VCaP (cell line): ENCODE data around the gene ST7L.

Experiments
- H3K27ac ChIP-seq: fragments of 450-650 bp; 2 replicates; pipeline ENCODE4 v1.5.1; 2017
- TF ChIP-seq, protein P1 (sequence below): fragments of 450-650 bp; conservative IDR thresholded peaks from 2 replicates; pipeline ENCODE4 v1.5.1; 2017; ENCODE audit warnings: mild to moderate bottlenecking, moderate library complexity

The ST7L gene, protein sequence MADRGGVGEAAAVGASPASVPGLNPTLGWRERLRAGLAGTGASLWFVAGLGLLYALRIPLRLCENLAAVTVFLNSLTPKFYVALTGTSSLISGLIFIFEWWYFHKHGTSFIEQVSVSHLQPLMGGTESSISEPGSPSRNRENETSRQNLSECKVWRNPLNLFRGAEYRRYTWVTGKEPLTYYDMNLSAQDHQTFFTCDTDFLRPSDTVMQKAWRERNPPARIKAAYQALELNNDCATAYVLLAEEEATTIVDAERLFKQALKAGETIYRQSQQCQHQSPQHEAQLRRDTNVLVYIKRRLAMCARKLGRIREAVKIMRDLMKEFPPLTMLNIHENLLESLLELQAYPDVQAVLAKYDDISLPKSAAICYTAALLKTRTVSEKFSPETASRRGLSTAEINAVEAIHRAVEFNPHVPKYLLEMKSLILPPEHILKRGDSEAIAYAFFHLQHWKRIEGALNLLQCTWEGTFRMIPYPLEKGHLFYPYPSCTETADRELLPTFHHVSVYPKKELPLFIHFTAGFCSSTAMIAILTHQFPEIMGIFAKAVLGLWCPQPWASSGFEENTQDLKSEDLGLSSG

DNA sequence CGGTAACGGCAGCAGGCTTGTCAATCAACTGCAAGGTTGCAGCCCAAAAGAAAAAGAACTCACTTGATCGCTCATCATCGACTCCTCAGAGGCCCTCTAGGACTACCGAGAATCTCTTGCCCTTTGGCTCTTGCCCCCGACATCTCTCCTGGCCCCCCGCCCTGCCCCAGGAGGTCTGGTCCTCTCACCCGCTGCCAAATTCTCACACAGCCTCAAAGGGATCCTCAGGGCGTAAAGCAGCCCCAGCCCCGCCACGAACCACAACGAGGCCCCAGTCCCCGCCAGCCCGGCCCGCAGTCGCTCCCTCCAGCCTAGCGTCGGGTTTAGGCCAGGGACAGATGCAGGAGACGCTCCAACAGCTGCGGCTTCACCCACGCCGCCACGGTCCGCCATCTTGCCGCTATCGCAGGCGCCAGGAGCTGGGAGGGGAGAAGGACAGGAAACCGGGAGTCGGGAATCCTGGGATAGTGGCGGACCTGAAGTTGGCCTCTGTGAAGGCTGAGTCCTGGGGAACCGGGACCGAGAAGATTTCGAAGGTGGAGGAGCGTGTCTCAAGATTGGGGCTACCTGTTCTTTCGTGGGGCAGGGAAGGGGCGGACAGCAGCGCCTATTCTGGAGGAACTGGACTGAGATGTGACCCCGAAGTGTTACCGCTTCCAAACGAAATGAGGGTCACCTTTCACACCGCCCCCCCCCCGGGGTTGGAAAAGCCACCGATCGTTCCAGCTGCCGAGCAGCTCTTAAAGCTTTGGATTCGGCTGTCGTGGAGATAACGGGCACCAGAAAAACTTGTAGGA, at the start of gene ST7L:
Gene ST7L, minus strand, starts transcription at position 421 of the 797 bp plus-strand sequence. Its CDS starts 28 bp downstream, at position 393.
- H3K27ac ChIP-seq, result peak within 1 kb of the TSS; percentile 97
- TF ChIP-seq, protein P1, sequence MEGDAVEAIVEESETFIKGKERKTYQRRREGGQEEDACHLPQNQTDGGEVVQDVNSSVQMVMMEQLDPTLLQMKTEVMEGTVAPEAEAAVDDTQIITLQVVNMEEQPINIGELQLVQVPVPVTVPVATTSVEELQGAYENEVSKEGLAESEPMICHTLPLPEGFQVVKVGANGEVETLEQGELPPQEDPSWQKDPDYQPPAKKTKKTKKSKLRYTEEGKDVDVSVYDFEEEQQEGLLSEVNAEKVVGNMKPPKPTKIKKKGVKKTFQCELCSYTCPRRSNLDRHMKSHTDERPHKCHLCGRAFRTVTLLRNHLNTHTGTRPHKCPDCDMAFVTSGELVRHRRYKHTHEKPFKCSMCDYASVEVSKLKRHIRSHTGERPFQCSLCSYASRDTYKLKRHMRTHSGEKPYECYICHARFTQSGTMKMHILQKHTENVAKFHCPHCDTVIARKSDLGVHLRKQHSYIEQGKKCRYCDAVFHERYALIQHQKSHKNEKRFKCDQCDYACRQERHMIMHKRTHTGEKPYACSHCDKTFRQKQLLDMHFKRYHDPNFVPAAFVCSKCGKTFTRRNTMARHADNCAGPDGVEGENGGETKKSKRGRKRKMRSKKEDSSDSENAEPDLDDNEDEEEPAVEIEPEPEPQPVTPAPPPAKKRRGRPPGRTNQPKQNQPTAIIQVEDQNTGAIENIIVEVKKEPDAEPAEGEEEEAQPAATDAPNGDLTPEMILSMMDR, result no peak

DNA sequence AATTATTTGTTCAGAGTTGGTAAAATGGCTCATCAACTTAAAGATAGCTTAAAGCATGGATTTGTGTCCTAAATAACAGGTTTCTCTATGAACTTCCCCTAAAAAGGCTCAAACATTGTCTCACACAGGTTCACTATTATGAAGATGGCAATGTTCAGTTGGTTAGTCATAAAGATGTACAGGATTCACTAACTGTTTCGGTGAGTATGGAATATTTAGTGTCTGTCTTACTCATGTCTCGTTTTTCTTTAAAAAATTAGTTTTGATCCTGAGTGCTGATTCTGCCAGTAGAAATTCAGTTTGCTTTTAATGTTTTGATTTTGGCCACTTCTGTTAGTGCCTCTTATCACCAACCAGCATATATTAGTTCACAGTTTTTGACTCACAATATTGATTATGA, 48.0 kb upstream of the ST7L start:
- no peak overlapping the region for H3K27ac ChIP-seq
- TF ChIP-seq, protein P1, result no peak

DNA sequence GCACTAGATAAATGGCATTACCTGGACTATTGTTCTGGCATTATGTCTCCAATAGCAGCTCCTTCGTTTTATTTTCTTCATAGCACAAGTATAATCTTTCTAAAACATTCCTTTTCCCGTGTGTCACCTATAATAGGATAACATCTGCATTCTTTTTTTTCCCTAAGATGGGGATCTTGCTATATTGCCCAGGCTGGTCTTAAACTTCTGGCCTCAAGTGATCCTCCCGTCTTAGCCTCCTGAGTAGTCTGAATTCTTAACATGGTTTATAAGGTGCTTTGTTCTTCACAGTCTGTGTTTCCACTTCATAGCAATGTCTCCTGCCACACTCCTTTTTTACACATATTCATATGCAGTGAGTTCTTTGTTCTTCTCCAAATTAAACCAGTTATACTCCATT, 46.9 kb upstream of the ST7L start:
- H3K27ac ChIP-seq, result no peak overlapping the region

DNA sequence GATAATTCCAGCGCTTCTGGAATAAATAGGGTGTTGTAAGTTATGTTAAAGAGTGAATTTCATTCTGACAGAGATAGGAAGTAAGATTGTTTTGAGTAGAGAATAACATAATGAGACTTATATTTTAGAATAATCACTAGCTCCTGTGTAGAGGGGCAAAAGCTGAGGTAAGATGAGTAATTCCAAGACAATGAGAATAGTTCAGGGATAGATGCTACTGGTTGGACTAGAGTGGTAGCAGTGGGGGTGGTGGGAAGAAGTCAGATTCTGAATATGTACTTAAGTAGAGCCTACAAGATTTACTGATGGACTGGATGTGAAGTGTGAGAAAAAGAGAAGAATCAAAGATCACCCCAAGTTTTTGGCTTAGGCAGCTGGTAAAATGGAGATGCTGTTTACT, 32.3 kb upstream of the ST7L start:
- TF ChIP-seq, protein P1, result no peak
- no peak overlapping the region for H3K27ac ChIP-seq

More for the DNA sequence above, 46.9 kb upstream of the ST7L start:
- TF ChIP-seq, protein P1, result no peak

DNA sequence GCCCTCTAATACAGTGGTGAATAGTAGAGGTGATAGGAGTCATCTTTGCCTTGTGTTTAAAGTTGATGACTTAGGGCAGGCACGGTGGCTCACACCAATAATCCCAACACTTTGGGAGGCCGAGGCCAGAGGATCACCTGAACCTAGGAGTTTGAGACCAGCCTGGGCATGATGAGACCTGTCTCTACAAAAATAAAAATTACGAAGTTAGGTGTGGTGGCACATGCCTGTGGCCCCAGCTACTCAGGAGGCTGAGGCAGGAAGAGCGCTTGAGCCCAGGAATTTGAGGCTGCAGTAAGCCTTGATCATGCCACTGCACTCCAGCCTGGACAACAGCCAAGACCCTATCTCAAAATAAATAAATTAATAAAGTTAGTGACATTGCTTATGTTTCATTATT, 27.3 kb upstream of the ST7L start:
- no peak overlapping the region for H3K27ac ChIP-seq
- TF ChIP-seq, protein P1, result no peak

DNA sequence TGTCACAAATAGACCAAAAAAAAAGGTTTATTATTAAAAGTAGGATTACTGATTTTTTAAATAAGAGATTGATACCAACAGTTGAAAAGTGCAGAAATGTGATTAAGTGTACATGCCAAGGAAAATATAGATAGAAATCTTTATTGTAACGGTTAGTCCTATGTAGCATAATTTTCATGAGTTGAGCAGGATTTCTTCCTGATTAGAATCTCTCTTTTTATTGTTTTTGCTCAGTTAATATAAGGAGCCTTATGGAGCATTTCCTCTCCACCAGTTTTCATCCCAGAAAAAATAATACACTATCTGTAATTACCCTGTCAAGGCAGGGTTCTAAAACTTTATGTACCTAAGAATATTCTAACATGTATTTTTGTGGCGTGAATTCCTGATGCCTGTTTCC, 24.1 kb upstream of the ST7L start:
- TF ChIP-seq, protein P1, result no peak
- peak overlapping the region; percentile 79 for H3K27ac ChIP-seq

DNA sequence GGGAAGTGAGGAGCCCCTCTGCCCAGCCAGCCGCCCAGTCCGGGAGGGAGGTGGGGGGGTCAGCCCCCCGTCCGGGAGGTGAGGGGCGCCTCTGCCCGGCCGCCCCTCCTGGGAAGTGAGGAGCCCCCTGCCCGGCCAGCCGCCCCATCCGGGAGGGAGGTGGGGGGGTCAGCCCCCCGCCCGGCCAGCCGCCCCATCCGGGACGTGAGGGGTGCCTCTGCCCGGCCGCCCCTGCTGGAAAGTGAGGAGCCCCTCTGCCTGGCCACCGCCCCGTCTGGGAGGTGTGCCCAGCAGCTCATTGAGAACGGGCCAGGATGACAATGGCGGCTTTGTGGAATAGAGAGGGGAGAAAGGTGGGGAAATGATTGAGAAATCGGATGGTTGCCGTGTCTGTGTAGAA, 21.5 kb upstream of the ST7L start:
- peak overlapping the region; percentile 79; the same call in 1 of the 2 replicates for H3K27ac ChIP-seq
